Measurements from ENCODE around the gene DEXI. TPM values are rescaled to one million over a fixed set of nuclear protein-coding genes. Genes with fewer than 3 reads are reported as not detected.

The DEXI gene
- total and polyA plus RNA-seq, 2 experiments from 2014 or later = 42.1 to 101 TPM

DNA sequence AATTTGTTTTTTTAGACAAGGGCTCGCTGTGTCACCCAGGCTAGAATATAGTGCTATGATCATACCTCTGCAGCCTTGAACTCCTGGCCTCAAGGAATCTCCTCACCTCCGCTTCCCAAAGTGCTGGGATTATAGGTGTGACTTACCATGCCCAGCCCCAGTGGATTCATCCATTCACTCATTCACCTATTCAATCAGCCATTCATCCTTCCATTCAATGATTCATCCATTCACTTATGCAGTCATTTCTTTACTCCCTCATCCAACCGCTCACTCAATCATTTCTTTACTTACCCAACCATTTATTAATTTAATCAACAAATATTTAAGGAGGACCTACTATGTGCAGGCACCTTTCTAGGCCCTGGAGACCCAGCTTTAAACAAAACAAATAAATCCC, 25.7 kb downstream of the DEXI start:
- H3F3A ChIP-seq (ENCODE audit: insufficient read depth) = no peaks in the 10 kb centered on the region
- WGBS, 2 experiments (ENCODE audit: low coverage in 1 of 2, low lambda C conversion rate in 2 of 2, missing lambda C conversion rate in 2 of 2) = 58 to 63% methylated on average over 3 of the region's 3 CpGs
- H3K36me3 ChIP-seq (ENCODE audit: low read depth) = no peaks in the 10 kb centered on the region
- TF ChIP-seq EZH2 (IDR thresholded peaks at IDR 0.05; ENCODE audit: insufficient read depth, poor library complexity, severe bottlenecking) (no peak), EZH2phosphoT487 (IDR thresholded peaks at IDR 0.05; ENCODE audit: insufficient read depth, low read depth) (no peak)
- no peak overlapping the region for H3K4me3 ChIP-seq
- H3K9ac ChIP-seq = no peak overlapping the region
- H3K9me2 ChIP-seq (ENCODE audit: insufficient read depth) = no peaks in the 10 kb centered on the region
- H3K79me2 ChIP-seq (ENCODE audit: insufficient read depth) = no peaks in the 10 kb centered on the region
- H3K4me2 ChIP-seq (ENCODE audit: unreplicated experiment) = no peak overlapping the region
- no peak overlapping the region for H3K27ac ChIP-seq
- H3K9me3 ChIP-seq (ENCODE audit: low read depth) = no peaks in the 10 kb centered on the region
- H4K20me1 ChIP-seq (ENCODE audit: insufficient read depth) = no peaks in the 10 kb centered on the region
- no peak overlapping the region for H2AFZ ChIP-seq
- no peak for DNase-seq
- no peaks in the 10 kb centered on the region for H3K4me1 ChIP-seq (ENCODE audit: insufficient read depth)
- in situ Hi-C loops (cut with MboI) = loop anchor here (10.0 to 25.0 kb wide), 3 partner anchors 152 to 654 kb away; no protein-coding TSS in a partner anchor
- 0 out of 2 replicates have a peak, but pooled peaks cover 6% of the 10 kb centered on the region for H3K27me3 ChIP-seq (replicated peaks; ENCODE audit: insufficient read depth)

DNA sequence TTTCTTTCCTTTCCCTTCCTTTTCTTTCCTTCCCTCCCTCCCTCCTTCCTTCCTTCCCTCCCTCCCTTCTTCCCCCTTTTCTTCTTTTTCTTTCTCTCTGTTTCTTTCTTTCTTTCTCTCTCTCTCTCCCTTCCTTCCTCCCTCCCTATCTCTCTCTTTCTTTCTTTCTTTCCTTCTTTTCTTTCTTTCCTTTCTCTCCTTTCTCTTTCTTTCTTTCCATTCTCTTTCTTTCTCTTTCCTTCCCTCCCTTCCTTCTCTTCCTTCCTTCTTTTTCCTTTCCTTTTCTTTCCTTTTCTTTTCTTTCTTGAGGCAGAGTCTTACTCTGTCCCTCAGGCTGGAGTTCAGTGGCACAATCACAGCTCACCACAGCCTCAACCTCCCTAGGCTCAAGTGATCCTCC, 31.0 kb downstream of the DEXI start:
- DNase-seq = no peak
- Histone ChIP-seq H3K79me2 (ENCODE audit: insufficient read depth) (no peaks in the 10 kb centered on the region), H2AFZ (no peak overlapping the region), H3K4me1 (ENCODE audit: insufficient read depth) (no peaks in the 10 kb centered on the region), H3K9me3 (ENCODE audit: low read depth) (no peaks in the 10 kb centered on the region), H3K27ac (no peak overlapping the region), H4K20me1 (ENCODE audit: insufficient read depth) (no peaks in the 10 kb centered on the region), H3F3A (ENCODE audit: insufficient read depth) (no peaks in the 10 kb centered on the region), H3K9ac (no peak overlapping the region), H3K27me3 (replicated peaks; ENCODE audit: insufficient read depth) (0 out of 2 replicates have a peak, but pooled peaks cover 16% of the 10 kb centered on the region), H3K4me3 (no peak overlapping the region), H3K36me3 (ENCODE audit: low read depth) (no peaks in the 10 kb centered on the region), H3K4me2 (ENCODE audit: unreplicated experiment) (no peak overlapping the region), H3K9me2 (ENCODE audit: insufficient read depth) (no peaks in the 10 kb centered on the region)
- in situ Hi-C loops (cut with MboI) = loop anchor here (10.0 to 25.0 kb wide), 3 partner anchors 146 to 649 kb away; no protein-coding TSS in a partner anchor
- TF ChIP-seq EZH2phosphoT487 (IDR thresholded peaks at IDR 0.05; ENCODE audit: insufficient read depth, low read depth) (no peak), EZH2 (IDR thresholded peaks at IDR 0.05; ENCODE audit: insufficient read depth, poor library complexity, severe bottlenecking) (no peak)

DNA sequence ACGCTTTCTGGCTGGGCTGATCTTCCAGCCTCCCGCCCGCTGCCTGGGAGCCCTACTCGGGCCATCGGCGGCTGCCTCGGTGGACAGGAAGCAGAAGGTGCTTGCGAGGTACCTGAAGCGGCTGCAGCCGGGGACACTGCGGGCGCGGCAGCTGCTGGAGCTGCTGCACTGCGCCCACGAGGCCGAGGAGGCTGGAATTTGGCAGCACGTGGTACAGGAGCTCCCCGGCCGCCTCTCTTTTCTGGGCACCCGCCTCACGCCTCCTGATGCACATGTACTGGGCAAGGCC, 34.6 kb downstream of the DEXI start:
- DNase-seq = no peak
- no peak for TF ChIP-seq EZH2 (IDR thresholded peaks at IDR 0.05; ENCODE audit: insufficient read depth, poor library complexity, severe bottlenecking)
- TF ChIP-seq EZH2phosphoT487 (IDR thresholded peaks at IDR 0.05; ENCODE audit: insufficient read depth, low read depth) = no peak
- Histone ChIP-seq H2AFZ (no peak overlapping the region), H3K4me3 (no peak overlapping the region), H3K27me3 (replicated peaks; ENCODE audit: insufficient read depth) (0 out of 2 replicates have a peak, but pooled peaks cover 16% of the 10 kb centered on the region), H3F3A (ENCODE audit: insufficient read depth) (no peaks in the 10 kb centered on the region), H3K36me3 (ENCODE audit: low read depth) (no peaks in the 10 kb centered on the region), H3K9me3 (ENCODE audit: low read depth) (no peaks in the 10 kb centered on the region), H3K9me2 (ENCODE audit: insufficient read depth) (no peaks in the 10 kb centered on the region), H3K79me2 (ENCODE audit: insufficient read depth) (no peaks in the 10 kb centered on the region), H3K4me1 (ENCODE audit: insufficient read depth) (no peaks in the 10 kb centered on the region), H3K9ac (no peak overlapping the region), H3K4me2 (ENCODE audit: unreplicated experiment) (no peak overlapping the region), H4K20me1 (ENCODE audit: insufficient read depth) (no peaks in the 10 kb centered on the region), H3K27ac (no peak overlapping the region)
- in situ Hi-C loops (cut with MboI) = loop anchor here (25.0 kb wide), 1 partner anchor 645 kb away; no protein-coding TSS in a partner anchor
- 82 to 85% methylated on average over 18 to 20 of the region's 21 CpGs for WGBS, 2 experiments (ENCODE audit: low coverage in 1 of 2, low lambda C conversion rate in 2 of 2, missing lambda C conversion rate in 2 of 2)

DNA sequence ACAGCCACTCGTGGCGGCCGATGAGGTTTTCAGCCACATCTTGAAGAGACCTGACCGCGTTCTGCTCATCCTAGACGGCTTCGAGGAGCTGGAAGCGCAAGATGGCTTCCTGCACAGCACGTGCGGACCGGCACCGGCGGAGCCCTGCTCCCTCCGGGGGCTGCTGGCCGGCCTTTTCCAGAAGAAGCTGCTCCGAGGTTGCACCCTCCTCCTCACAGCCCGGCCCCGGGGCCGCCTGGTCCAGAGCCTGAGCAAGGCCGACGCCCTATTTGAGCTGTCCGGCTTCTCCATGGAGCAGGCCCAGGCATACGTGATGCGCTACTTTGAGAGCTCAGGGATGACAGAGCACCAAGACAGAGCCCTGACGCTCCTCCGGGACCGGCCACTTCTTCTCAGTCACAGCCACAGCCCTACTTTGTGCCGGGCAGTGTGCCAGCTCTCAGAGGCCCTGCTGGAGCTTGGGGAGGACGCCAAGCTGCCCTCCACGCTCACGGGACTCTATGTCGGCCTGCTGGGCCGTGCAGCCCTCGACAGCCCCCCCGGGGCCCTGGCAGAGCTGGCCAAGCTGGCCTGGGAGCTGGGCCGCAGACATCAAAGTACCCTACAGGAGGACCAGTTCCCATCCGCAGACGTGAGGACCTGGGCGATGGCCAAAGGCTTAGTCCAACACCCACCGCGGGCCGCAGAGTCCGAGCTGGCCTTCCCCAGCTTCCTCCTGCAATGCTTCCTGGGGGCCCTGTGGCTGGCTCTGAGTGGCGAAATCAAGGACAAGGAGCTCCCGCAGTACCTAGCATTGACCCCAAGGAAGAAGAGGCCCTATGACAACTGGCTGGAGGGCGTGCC, 35.1 kb downstream of the DEXI start:
- WGBS, 2 experiments (ENCODE audit: low coverage in 1 of 2, low lambda C conversion rate in 2 of 2, missing lambda C conversion rate in 2 of 2) = 81 to 83% methylated on average over 38 to 46 of the region's 46 CpGs
- Histone ChIP-seq H2AFZ (no peak overlapping the region), H3F3A (ENCODE audit: insufficient read depth) (no peaks in the 10 kb centered on the region), H3K4me1 (ENCODE audit: insufficient read depth) (no peaks in the 10 kb centered on the region), H3K27ac (no peak overlapping the region), H3K9ac (no peak overlapping the region), H3K9me3 (ENCODE audit: low read depth) (no peaks in the 10 kb centered on the region), H3K4me3 (no peak overlapping the region), H3K9me2 (ENCODE audit: insufficient read depth) (no peaks in the 10 kb centered on the region), H3K4me2 (ENCODE audit: unreplicated experiment) (no peak overlapping the region), H4K20me1 (ENCODE audit: insufficient read depth) (no peaks in the 10 kb centered on the region), H3K79me2 (ENCODE audit: insufficient read depth) (no peaks in the 10 kb centered on the region), H3K27me3 (replicated peaks; ENCODE audit: insufficient read depth) (0 out of 2 replicates have a peak, but pooled peaks cover 13% of the 10 kb centered on the region), H3K36me3 (ENCODE audit: low read depth) (no peaks in the 10 kb centered on the region)
- TF ChIP-seq EZH2 (IDR thresholded peaks at IDR 0.05; ENCODE audit: insufficient read depth, poor library complexity, severe bottlenecking) (no peak), EZH2phosphoT487 (IDR thresholded peaks at IDR 0.05; ENCODE audit: insufficient read depth, low read depth) (no peak)
- in situ Hi-C loops (cut with MboI) = loop anchor here (25.0 kb wide), 1 partner anchor 645 kb away; no protein-coding TSS in a partner anchor
- no peak for DNase-seq

Data from GM23248 (cell line).